Heart left ventricle (tissue), 16 donors: Measurements from ENCODE around the gene FNDC3B. TPM values are rescaled to one million over a fixed set of nuclear protein-coding genes. Genes with fewer than 3 reads are reported as not detected.

Experiments
- ATAC-seq, 4 donors: fragments of 200-7000 bp; cut with Tn5 transposase; one replicate each; pipeline ENCODE4 v1.9.1; 2020 to 2022; ENCODE audit warnings: moderate library complexity in 4 of 4, mild to moderate bottlenecking in 3 of 4, moderate number of reproducible peaks in 1 of 4
- DNase-seq, 5 donors: peaks; one replicate each; pipeline ENCODE4 v3.0.0-alpha.2; 2020
- H3K27ac ChIP-seq, 12 donors: fragments of 200-600 bp; sonication (generic) in 4 of 12; one replicate each; pipeline versions ENCODE4 v1.5.0 to v1.8.0; 2016 to 2022; ENCODE audit warnings: mild to moderate bottlenecking in 2 of 12
- H3K27me3 ChIP-seq, 9 donors: fragments of 200-600 bp; sonication (generic) in 2 of 9; one replicate each; pipeline versions ENCODE4 v1.5.1 to v1.8.0; 2016 to 2022; ENCODE audit warnings: mild to moderate bottlenecking in 3 of 9
- H3K36me3 ChIP-seq, 9 donors: fragments of 200-600 bp; sonication (generic) in 2 of 9; one replicate each; pipeline versions ENCODE4 v1.5.0 to v1.8.0; 2018 to 2022; ENCODE audit warnings: mild to moderate bottlenecking in 2 of 9
- H3K4me1 ChIP-seq, 12 donors: fragments of 200-600 bp; sonication (generic) in 4 of 12; one replicate each; pipeline versions ENCODE4 v1.5.0 to v1.8.0; 2016 to 2022; ENCODE audit warnings: mild to moderate bottlenecking in 3 of 12
- H3K4me3 ChIP-seq, 12 donors: fragments of 200-600 bp; sonication (generic) in 4 of 12; one replicate each; pipeline versions ENCODE4 v1.5.0 to v1.8.0; 2017 to 2022; ENCODE audit warnings: mild to moderate bottlenecking in 9 of 12, moderate library complexity in 4 of 12
- H3K9me3 ChIP-seq, 12 donors: fragments of 200-600 bp; sonication (generic) in 4 of 12; one replicate each; pipeline versions ENCODE4 v1.5.0 to v1.8.0; 2016 to 2022; ENCODE audit warnings: mild to moderate bottlenecking in 1 of 12
- POLR2A ChIP-seq, 2 donors: fragments of 450-650 bp; IDR thresholded peaks; one replicate each; pipeline ENCODE4 v1.6.1; 2017; ENCODE audit warnings: antibody characterized with exemption in 2 of 2, mild to moderate bottlenecking in 2 of 2, moderate library complexity in 2 of 2
- WGBS, 4 donors: extraction: QIAGEN DNeasy Blood & Tissue Kit in 2 of 4; methylation state at CpG; one replicate each; pipeline versions ENCODE4 v1.1.5 to v1.1.7; 2013 to 2018; 5-methylcytosine and 5-hydroxymethylcytosine counted together
- intact Hi-C, 10 donors: fragments of 100-400 bp; cut with DNase I; formaldehyde crosslinking; loops; one replicate each; pipeline versions ENCODE4 v1.11.1 to v1.14.2; 2022
- polyA plus RNA-seq, 2 donors: library from polyadenylated mRNA; stranded (reverse); fragments of 200-250 nt; gene quantifications; one replicate each; pipeline ENCODE4 v1.2.3, GENCODE V29; 2013
- total RNA-seq, 9 donors: library from RNA; depleted of rRNA in 2 of 9; stranded (reverse); fragments of >200 nt in 2 of 9; fragmentation: NEBNext Ultra II Directional in 3 of 9; extraction: Animal tissue kit (Norgen Biotek cat#: 25700) in 3 of 9; gene quantifications; one replicate each; pipeline versions ENCODE4 v1.1.0 to v1.2.4, GENCODE V29; 2016 to 2023
- TF ChIP-seq, protein P1 (sequence below), 12 donors: fragments of 200-600 bp; sonication (generic) in 4 of 12; IDR thresholded peaks; one replicate each; pipeline versions ENCODE4 v1.5.0 to v1.8.0; 2018 to 2022; ENCODE audit warnings: antibody characterized with exemption in 12 of 12, mild to moderate bottlenecking in 5 of 12
- donor health status: ischemic (EF 13 %, LVEDD 7.1; RV severe dilation, severe dysfunction).
- donor health status: healthy with polysubstance abuse.
- donor health status: DM: no; HTN: yes; CAD: no.
- donor health status: DM: no; HTN: no; CAD: no.
- donor health status: ischemic (EF 25% LVEDD 6.9; RV normal size, moderate dysfunction).
- donor health status: ischemic (EF 25% LVEDD 5.7; RV mildly dilated, moderate dysfunction).
- donor health status: healthy.
- donor health status: DM: yes; HTN: yes; CAD: no.
- donor health status: ischemic (EF 35%, LVEDD 5.7; RV mildly dilated, moderate dysfunction).
- donor health status: nonischemic (EF 11% LVEDD 7.7; RV severe dilation, severe dysfunction).
- donor health status: DM: yes; HTN: yes; CAD: no.
- donor health status: PGD.
- donor health status: ischemic (EF 29% LVEDD 5.4; RV normal size, mild dysfunction).
- donor health status: nonischemic (EF 23%, LVEDD 6.1; RV moderate dilation, normal function).

The FNDC3B gene
- total and polyA plus RNA-seq, 11 donors, result 9.4 to 113 (median 68.2) TPM

DNA sequence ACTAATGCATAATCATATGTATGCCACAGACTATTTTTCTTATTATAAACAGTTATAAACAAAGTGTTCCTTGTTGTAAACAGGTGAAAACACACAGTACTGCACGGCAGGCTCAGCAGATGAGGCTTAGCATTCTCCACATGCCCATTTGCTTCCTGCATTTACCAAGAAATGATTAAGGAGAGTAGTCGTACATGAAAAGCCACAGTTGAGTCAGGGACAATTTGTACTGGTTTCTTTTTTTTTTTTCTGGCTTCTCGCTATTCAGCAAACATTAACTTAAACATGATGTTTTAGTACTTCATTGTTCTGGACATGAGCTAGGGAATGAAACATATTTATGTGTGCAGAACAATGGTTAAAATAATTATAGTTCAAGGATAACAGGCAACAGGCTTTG is 345.5 kb downstream of the FNDC3B start:
- Histone ChIP-seq H3K36me3 (peaks cover 0 to 48% (median 23%) of the 10 kb centered on the region in 9 donors), H3K27ac (no peak overlapping the region), H3K4me3 (no peak overlapping the region), H3K9me3 (peaks cover 0 to 7% (median 0%) of the 10 kb centered on the region in 12 donors), H3K4me1 (peaks cover 0 to 10% (median 0%) of the 10 kb centered on the region in 12 donors), H3K27me3 (no peaks in the 10 kb centered on the region)
- no peak for ATAC-seq
- DNase-seq, result no peak
- intact Hi-C loops, result no loop called here
- WGBS, 4 donors, result 67 to 79% (median 76%) methylated on average over 3 of the region's 3 CpGs
- TF ChIP-seq, protein P1, sequence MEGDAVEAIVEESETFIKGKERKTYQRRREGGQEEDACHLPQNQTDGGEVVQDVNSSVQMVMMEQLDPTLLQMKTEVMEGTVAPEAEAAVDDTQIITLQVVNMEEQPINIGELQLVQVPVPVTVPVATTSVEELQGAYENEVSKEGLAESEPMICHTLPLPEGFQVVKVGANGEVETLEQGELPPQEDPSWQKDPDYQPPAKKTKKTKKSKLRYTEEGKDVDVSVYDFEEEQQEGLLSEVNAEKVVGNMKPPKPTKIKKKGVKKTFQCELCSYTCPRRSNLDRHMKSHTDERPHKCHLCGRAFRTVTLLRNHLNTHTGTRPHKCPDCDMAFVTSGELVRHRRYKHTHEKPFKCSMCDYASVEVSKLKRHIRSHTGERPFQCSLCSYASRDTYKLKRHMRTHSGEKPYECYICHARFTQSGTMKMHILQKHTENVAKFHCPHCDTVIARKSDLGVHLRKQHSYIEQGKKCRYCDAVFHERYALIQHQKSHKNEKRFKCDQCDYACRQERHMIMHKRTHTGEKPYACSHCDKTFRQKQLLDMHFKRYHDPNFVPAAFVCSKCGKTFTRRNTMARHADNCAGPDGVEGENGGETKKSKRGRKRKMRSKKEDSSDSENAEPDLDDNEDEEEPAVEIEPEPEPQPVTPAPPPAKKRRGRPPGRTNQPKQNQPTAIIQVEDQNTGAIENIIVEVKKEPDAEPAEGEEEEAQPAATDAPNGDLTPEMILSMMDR (IDR thresholded peaks at IDR 0.05), result no peak
- TF ChIP-seq POLR2A (IDR thresholded peaks at IDR 0.05), result no peak

DNA sequence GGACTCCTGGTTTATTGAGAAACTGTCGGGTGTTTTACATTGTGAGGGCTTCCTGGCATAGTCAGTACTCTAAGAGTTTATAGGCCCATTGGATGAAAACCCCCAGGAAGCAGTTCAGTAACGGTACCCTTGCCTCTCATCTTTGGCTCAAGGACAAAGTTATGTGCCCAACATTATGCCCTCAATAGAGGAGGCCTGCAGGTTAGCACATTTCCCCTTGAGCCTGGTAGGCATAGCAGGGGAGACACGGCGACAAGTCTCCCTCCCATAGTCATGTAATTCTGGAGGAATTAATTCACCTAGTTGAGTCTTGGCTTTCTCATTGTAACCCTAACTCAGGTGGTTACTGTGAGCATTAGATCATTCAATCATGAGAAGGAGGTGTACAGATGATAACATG is 348.4 kb downstream of the FNDC3B start:
- no peak overlapping the region for H3K27ac ChIP-seq
- 84 to 97% (median 95%) methylated on average over 2 to 4 of the region's 4 CpGs for WGBS, 4 donors
- TF ChIP-seq, protein P1 (IDR thresholded peaks at IDR 0.05), result no peak
- no peak for TF ChIP-seq POLR2A (IDR thresholded peaks at IDR 0.05)
- intact Hi-C loops, result no loop called here
- ATAC-seq (no peak), DNase-seq (no peak)
- no peaks in the 10 kb centered on the region for H3K9me3 ChIP-seq
- H3K36me3 ChIP-seq, result peaks cover 0 to 25% (median 5%) of the 10 kb centered on the region in 9 donors
- H3K4me1 ChIP-seq, result peaks cover 0 to 33% (median 16%) of the 10 kb centered on the region in 12 donors
- no peak overlapping the region for H3K4me3 ChIP-seq
- H3K27me3 ChIP-seq, result no peaks in the 10 kb centered on the region

DNA sequence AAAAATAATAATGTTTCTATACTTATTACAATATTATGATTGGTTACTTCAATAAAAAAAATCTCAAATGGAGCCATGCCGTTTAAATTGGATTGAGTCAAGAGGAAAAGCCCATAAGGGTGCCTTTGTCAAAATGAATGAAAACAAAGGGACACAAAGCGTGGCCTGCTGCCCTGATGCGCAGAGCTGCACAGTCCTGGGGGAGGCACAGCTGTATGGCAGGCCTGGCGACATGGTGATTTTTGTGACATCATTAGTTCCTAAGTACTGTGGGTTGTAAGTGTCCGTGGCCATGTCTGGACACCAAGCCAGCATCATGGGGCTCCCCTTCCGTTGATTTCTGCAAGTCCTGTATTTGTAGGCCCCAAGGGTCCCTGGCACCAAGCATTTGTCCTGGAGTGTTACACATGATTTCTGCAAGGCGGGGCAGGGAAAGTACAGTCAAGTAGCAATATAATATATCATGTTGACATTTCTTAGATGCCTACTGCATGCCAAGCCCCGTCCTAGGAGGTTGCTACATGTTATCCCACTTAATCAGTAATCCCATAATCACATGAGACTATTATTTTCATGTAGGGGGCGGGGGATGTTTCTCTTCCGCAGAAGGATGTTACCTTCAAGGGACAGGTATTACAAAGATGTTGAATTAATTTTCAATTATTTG is 349.2 kb downstream of the FNDC3B start:
- H3K4me1 ChIP-seq, result peaks cover 0 to 33% (median 16%) of the 10 kb centered on the region in 12 donors
- 78 to 86% (median 81%) methylated on average over 10 of the region's 10 CpGs for WGBS, 4 donors
- no peaks in the 10 kb centered on the region for H3K9me3 ChIP-seq
- ATAC-seq (no peak), DNase-seq (no peak)
- H3K27me3 ChIP-seq, result no peaks in the 10 kb centered on the region
- H3K36me3 ChIP-seq, result peaks cover 0 to 20% (median under 1%) of the 10 kb centered on the region in 9 donors
- no peak overlapping the region for H3K27ac ChIP-seq
- intact Hi-C loops, result no loop called here
- TF ChIP-seq, protein P1 (IDR thresholded peaks at IDR 0.05), result no peak
- TF ChIP-seq POLR2A (IDR thresholded peaks at IDR 0.05), result no peak
- H3K4me3 ChIP-seq, result no peak overlapping the region

DNA sequence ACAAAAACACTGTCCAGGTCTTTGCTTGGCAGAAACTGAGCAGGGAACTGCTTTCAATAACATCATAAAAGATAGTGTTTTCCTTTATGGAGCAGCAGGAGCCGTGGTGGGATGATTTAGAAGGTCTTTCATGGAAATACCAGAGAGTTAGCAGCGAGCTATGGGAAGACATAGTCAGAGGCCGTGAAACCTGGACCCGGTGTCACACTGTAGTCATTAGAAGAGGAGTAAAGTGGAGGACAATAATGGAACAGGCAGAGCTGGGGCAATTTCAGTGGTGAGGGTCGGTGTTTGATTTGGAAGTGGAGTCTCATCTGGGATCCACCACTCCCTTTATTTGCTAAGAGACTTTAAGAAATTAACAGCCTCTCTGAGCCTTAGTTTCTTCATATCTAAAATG is 351.4 kb downstream of the FNDC3B start:
- Histone ChIP-seq H3K27ac (no peak overlapping the region), H3K27me3 (no peaks in the 10 kb centered on the region), H3K4me1 (peaks cover 0 to 30% (median 16%) of the 10 kb centered on the region in 12 donors), H3K4me3 (no peak overlapping the region), H3K36me3 (peaks cover 0 to 13% (median 0%) of the 10 kb centered on the region in 9 donors), H3K9me3 (no peaks in the 10 kb centered on the region)
- 90 to 95% (median 91%) methylated on average over 5 of the region's 5 CpGs for WGBS, 4 donors
- DNase-seq (no peak), ATAC-seq (no peak)
- intact Hi-C loops, result no loop called here
- no peak for TF ChIP-seq POLR2A (IDR thresholded peaks at IDR 0.05)
- TF ChIP-seq, protein P1 (IDR thresholded peaks at IDR 0.05), result no peak
